Sigmoid colon (tissue), 7 donors: Measurements from ENCODE around the gene EMD. TPM values are rescaled to one million over a fixed set of nuclear protein-coding genes. Genes with fewer than 3 reads are reported as not detected.

Source experiments
- DNase-seq: peaks from one replicate; pipeline ENCODE4 v3.0.0-alpha.2; 2019
- H3K27ac ChIP-seq, 4 donors: fragments of 200-600 bp; sonication (generic); one replicate each; pipeline ENCODE4 v1.5.1; 2016 to 2019; ENCODE audit warnings: mild to moderate bottlenecking in 1 of 4
- H3K27me3 ChIP-seq, 3 donors: fragments of 200-600 bp; sonication (generic); one replicate each; pipeline ENCODE4 v1.5.1; 2019; ENCODE audit warnings: mild to moderate bottlenecking in 1 of 3
- H3K36me3 ChIP-seq, 4 donors: fragments of 200-600 bp; sonication (generic); one replicate each; pipeline ENCODE4 v1.5.1; 2016 to 2019
- H3K4me1 ChIP-seq, 4 donors: fragments of 200-600 bp; sonication (generic); one replicate each; pipeline ENCODE4 v1.5.1; 2017 to 2019
- H3K4me3 ChIP-seq, 4 donors: fragments of 200-600 bp; sonication (generic); one replicate each; pipeline ENCODE4 v1.5.1; 2017 to 2019; ENCODE audit warnings: mild to moderate bottlenecking in 2 of 4, moderate library complexity in 1 of 4
- H3K9me3 ChIP-seq, 4 donors: fragments of 200-600 bp in 3 of 4; sonication (generic) in 3 of 4; one replicate each; pipeline versions ENCODE4 v1.5.1 to v1.6.1; 2013 to 2019
- EP300 ChIP-seq, 4 donors: sonication (generic); formaldehyde crosslinking; IDR thresholded peaks; one replicate each; pipeline ENCODE4 v1.6.1; 2017; ENCODE audit warnings: antibody characterized with exemption in 4 of 4
- POLR2A ChIP-seq, 2 donors: fragments of 450-650 bp; IDR thresholded peaks; one replicate each; pipeline ENCODE4 v1.6.1; 2016; ENCODE audit warnings: antibody characterized with exemption in 2 of 2, mild to moderate bottlenecking in 2 of 2, moderate library complexity in 2 of 2
- POLR2AphosphoS5 ChIP-seq, 4 donors: sonication (generic); formaldehyde crosslinking; IDR thresholded peaks; one replicate each; pipeline ENCODE4 v1.6.1; 2017; ENCODE audit warnings: antibody characterized with exemption in 4 of 4
- WGBS, 2 donors: extraction: QIAGEN DNeasy Blood & Tissue Kit; methylation state at CpG; one replicate each; pipeline ENCODE4 v1.1.7; 2013; 5-methylcytosine and 5-hydroxymethylcytosine counted together
- intact Hi-C: fragments of 100-400 bp; cut with DNase I; formaldehyde crosslinking; loops from one replicate; pipeline ENCODE4 v1.15.1; 2023
- polyA plus RNA-seq, 3 donors: library from polyadenylated mRNA; stranded (reverse); fragments of 200-250 nt; gene quantifications; one replicate each; pipeline ENCODE4 v1.2.3, GENCODE V29; 2013
- total RNA-seq, 4 donors: library from RNA; depleted of rRNA; stranded (reverse); fragments of >200 nt; gene quantifications; one replicate each; pipeline ENCODE4 v1.1.0, GENCODE V29; 2016
- TF ChIP-seq, protein P1 (sequence below), 4 experiments: fragments of 450-650 bp in 3 of 4; fragments of 200-600 bp in 1 of 4; IDR thresholded peaks; one replicate each; pipeline ENCODE4 v1.5.1; 2016 to 2019; ENCODE audit warnings: antibody characterized with exemption in 4 of 4, mild to moderate bottlenecking in 3 of 4, moderate library complexity in 2 of 4
- donor health status: healthy with polysubstance abuse.
- donor health status: Bipolar disorder and iron deficiency.
- donor health status: healthy.

EMD gene
- total and polyA plus RNA-seq, 7 donors = 40.7 to 87.9 (median 46.0) TPM

DNA sequence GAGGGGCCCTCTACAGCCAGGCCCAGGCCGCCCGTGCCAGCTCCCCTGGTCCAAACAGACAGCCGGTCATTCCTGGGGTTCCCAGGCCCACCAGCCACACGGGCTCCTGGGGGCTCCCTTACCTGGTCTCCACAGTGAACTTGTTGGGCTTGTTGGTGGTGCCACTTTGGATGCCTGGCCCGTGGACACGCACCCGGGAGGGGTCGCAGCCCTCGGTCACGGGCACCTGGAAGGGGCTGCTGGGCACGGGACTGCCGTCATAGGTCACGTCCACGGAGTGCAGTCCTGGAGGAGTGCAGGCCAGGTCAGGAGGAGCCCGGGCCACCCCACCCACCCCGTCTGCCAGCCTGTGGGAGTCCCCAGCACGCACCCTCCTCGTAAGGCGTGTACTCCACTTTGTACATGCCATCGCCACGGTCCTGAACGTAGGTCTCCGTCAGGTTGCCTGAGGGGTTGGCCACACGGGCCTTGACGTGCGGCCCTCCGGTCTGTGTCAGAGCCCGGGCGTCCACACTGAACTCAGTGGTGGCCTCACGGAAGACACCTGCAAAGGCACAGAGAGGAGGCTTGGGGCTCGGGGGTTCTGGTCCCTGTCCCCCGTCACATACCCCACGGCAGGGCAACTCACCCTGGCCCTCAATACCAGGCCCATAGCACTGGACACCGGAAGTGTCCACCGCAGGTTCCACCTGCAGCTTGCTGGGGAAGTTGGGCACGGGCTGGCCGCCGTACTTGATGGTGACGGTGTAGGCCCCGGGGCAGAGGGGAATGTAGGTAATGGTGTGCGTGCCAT, 19.5 kb upstream of the EMD start:
- Histone ChIP-seq H3K4me1 (peaks cover 0 to 59% (median 23%) of the 10 kb centered on the region in 4 donors), H3K9me3 (no peaks in the 10 kb centered on the region), H3K27ac (peak overlapping the region; percentile 67 to 99 (median 98)), H3K36me3 (peaks cover 55 to 92% (median 81%) of the 10 kb centered on the region in 4 donors), H3K27me3 (no peaks in the 10 kb centered on the region), H3K4me3 (no peak overlapping the region)
- TF ChIP-seq POLR2AphosphoS5 (IDR thresholded peaks at IDR 0.05) (peak in 3 of 4 donors; percentile 4 to 68 (median 62)), EP300 (IDR thresholded peaks at IDR 0.05) (no peak)
- intact Hi-C loops = no loop called here
- 93 to 95% methylated on average over 41 of the region's 41 CpGs for WGBS, 2 donors
- no peak for DNase-seq

DNA sequence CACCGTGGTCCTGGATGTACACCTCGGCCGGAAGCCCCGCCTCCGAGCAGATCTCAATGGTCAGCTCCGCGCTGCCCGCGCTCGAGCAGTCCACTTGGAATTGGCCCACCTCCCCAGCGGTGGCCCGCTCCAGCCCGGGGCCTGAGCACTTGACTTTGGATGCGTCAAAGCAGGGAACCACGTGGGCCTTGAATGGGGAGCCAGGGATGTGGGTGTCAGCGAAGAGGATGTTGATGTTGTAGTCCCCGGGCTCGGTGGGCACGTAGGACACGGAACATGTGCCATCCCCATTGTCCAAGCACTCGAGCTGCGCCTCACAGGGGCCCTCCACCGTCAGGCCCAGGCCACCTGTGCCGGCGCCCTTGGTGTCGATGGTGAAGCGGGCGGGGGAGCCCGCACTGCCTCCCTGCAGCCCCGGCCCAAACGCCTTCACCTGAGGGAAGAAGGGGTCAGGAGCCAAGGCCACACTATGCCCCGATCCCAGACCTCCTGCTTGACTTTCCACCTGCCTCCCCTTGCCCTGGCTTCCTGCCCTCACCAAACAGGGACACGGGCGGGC, 18.9 kb upstream of the EMD start:
- H3K36me3 ChIP-seq = peaks cover 54 to 92% (median 78%) of the 10 kb centered on the region in 4 donors
- H3K27ac ChIP-seq = peak overlapping the region; percentile 67 to 99 (median 98)
- H3K4me3 ChIP-seq = no peak overlapping the region
- TF ChIP-seq POLR2AphosphoS5 (IDR thresholded peaks at IDR 0.05) (peak in 3 of 4 donors; percentile 3 to 48 (median 5)), POLR2A (IDR thresholded peaks at IDR 0.05) (no peak), EP300 (IDR thresholded peaks at IDR 0.05) (no peak)
- TF ChIP-seq, protein P1, sequence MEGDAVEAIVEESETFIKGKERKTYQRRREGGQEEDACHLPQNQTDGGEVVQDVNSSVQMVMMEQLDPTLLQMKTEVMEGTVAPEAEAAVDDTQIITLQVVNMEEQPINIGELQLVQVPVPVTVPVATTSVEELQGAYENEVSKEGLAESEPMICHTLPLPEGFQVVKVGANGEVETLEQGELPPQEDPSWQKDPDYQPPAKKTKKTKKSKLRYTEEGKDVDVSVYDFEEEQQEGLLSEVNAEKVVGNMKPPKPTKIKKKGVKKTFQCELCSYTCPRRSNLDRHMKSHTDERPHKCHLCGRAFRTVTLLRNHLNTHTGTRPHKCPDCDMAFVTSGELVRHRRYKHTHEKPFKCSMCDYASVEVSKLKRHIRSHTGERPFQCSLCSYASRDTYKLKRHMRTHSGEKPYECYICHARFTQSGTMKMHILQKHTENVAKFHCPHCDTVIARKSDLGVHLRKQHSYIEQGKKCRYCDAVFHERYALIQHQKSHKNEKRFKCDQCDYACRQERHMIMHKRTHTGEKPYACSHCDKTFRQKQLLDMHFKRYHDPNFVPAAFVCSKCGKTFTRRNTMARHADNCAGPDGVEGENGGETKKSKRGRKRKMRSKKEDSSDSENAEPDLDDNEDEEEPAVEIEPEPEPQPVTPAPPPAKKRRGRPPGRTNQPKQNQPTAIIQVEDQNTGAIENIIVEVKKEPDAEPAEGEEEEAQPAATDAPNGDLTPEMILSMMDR (IDR thresholded peaks at IDR 0.05) = no peak
- DNase-seq = no peak
- H3K4me1 ChIP-seq = peaks cover 0 to 64% (median 26%) of the 10 kb centered on the region in 4 donors
- H3K9me3 ChIP-seq = no peaks in the 10 kb centered on the region
- intact Hi-C loops = no loop called here
- no peaks in the 10 kb centered on the region for H3K27me3 ChIP-seq
- 85 to 88% methylated on average over 34 of the region's 34 CpGs for WGBS, 2 donors

DNA sequence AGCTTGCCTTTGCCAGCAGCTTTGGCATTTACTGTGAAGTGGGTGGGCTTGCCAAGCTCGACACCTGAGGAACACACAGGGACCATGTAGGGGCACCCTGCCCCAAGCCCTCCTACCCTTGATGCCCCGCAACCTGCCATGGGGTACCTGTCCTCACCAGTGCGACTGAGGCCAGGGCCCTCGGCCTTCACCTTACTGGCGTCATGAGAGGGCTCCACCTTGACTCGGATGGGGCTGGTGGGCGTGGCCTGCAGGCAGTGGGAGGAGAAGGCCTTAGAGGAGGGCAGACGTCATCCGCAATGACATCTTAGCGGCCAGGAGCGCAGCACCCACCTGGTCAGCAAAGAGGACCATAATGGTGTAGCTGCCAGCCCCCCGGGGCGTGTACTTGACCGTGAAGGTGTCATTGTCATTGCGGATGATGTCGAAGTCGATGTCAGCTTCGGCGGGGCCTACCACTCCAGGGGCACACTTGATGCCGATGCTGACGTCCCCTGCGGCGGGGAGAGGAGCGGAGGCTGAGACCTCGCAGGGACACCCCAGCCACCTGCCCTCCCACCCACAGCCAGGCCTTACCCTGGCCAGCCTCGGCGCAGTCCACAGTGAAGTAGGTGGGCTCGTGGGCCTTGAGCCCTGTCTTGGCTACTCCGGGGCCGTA, 16.9 kb upstream of the EMD start:
- Histone ChIP-seq H3K4me3 (no peak overlapping the region), H3K27me3 (no peaks in the 10 kb centered on the region), H3K4me1 (peaks cover 0 to 78% (median 41%) of the 10 kb centered on the region in 4 donors), H3K27ac (peak overlapping the region; percentile 67 to 99 (median 98)), H3K36me3 (peaks cover 58 to 94% (median 87%) of the 10 kb centered on the region in 4 donors), H3K9me3 (no peaks in the 10 kb centered on the region)
- TF ChIP-seq EP300 (IDR thresholded peaks at IDR 0.05) = no peak
- TF ChIP-seq POLR2AphosphoS5 (IDR thresholded peaks at IDR 0.05) = peak in 3 of 4 donors; percentile 34 to 76 (median 74)
- 93% methylated on average over 30 of the region's 30 CpGs for WGBS, 2 donors
- intact Hi-C loops = no loop called here
- no peak for DNase-seq

DNA sequence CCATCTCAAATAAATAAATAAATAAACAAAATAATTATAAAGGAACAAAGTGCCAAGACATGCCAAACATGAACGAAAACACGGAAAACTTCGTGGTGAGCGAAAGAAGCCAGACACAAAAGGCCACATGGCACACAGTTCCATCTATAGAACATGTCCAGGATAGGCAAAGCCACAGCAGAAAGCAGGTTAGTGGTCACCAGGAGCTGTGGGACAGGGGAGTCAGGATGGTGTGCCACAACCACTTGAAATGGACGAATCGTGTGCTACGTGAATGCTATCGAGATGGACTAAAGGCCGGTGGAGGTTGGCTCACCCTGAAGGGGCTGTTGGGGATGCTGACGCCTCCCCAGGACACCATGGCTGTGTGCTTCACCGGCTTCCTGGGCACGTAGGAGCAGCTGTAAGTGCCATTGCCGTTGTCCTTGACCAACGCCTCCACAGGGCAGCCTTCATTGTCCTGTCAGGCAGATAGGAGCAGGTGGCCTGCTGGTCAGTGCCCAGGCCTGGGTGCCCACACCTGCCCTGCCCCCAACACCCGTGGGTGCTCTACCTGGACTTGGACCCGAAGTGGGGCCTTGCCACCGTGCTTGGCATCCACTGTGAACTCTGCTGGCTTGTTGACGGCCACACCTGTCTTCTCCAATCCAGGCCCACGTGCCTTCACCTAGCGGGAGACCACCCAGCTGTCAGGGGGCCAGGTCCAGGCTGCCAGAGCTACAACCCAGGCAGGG, 15.2 kb upstream of the EMD start:
- no peaks in the 10 kb centered on the region for H3K27me3 ChIP-seq
- H3K9me3 ChIP-seq = no peaks in the 10 kb centered on the region
- H3K4me1 ChIP-seq = peaks cover 0 to 86% (median 52%) of the 10 kb centered on the region in 4 donors
- TF ChIP-seq POLR2AphosphoS5 (IDR thresholded peaks at IDR 0.05) = peak; percentile 9 to 66 (median 38)
- TF ChIP-seq POLR2A (IDR thresholded peaks at IDR 0.05) = no peak
- intact Hi-C loops = no loop called here
- 84 to 88% methylated on average over 20 of the region's 20 CpGs for WGBS, 2 donors
- H3K27ac ChIP-seq = peak overlapping the region; percentile 98 to 99 (median 98)
- H3K4me3 ChIP-seq = no peak overlapping the region
- no peak for DNase-seq
- peaks cover 51 to 94% (median 82%) of the 10 kb centered on the region in 4 donors for H3K36me3 ChIP-seq

DNA sequence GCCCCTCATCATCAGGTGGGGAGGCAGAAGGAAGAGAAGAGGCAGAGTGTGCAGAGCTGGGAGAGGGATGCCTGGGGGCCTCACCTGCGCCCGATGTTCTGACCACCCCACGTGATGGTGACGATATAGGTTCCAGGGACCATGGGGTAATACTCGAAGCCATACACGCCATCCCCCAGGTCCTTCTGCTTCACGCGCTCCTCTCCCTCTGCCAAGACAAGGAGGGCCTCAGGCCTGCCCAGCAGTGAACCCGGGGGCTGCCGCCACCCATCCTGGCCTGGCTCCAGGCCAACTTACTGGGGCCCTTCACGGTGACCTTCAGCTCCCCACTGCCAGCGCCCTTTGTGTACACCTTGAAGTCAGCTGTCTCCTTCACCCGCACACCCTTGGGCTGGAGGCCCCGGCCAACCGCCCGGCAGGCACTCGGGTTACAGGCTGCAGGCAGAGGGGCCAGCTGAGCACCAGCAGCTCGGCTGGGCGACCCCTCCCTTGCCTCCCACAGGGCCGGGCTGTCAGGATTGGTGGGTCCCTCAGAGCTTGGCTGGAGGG, 14.0 kb upstream of the EMD start:
- intact Hi-C loops = no loop called here
- H3K27ac ChIP-seq = peak overlapping the region; percentile 98 to 99 (median 98)
- peak overlapping the region in 2 of 4 donors; percentile 17 to 80 for H3K4me3 ChIP-seq
- H3K9me3 ChIP-seq = no peaks in the 10 kb centered on the region
- WGBS, 2 donors = 77 to 83% methylated on average over 20 of the region's 20 CpGs
- peak in 3 of 4 donors; percentile 5 to 67 (median 58) for TF ChIP-seq POLR2AphosphoS5 (IDR thresholded peaks at IDR 0.05)
- TF ChIP-seq, protein P1 (IDR thresholded peaks at IDR 0.05) = no peak
- no peaks in the 10 kb centered on the region for H3K27me3 ChIP-seq
- no peak for DNase-seq
- peaks cover 0 to 76% (median 49%) of the 10 kb centered on the region in 4 donors for H3K4me1 ChIP-seq
- peaks cover 43 to 89% (median 71%) of the 10 kb centered on the region in 4 donors for H3K36me3 ChIP-seq
